ENCODE measurements around the gene FAM234B.
"Not testable (repeated sequence)": the region's sequence is repeated elsewhere in the genome, so short reads cannot be mapped to it uniquely, and the experiment has no call there.

Gene FAM234B

GRCh38 chr12:13023811-13024530, 20.2 kb upstream of the FAM234B start:
- no peak for DNase-seq

DNA sequence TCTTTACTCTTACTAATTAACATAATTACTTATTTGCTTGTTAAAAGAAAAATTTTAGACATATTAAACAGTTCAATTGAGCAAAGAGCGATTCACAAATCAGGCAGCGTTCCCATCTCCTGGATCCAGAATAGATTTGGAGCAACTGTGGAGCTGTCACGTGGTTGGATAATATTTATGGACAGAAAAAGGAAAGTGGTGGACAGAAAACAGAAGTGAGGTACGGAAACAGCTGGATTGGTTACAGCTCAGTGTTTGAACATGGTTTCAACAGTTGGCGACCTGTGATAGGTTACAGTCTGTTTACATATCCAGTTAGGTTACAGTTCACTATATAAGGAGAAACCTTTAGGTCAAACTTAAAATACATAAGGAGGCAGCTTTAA, 19.7 kb upstream of the FAM234B start:
- DNase-seq, result no peak

DNA sequence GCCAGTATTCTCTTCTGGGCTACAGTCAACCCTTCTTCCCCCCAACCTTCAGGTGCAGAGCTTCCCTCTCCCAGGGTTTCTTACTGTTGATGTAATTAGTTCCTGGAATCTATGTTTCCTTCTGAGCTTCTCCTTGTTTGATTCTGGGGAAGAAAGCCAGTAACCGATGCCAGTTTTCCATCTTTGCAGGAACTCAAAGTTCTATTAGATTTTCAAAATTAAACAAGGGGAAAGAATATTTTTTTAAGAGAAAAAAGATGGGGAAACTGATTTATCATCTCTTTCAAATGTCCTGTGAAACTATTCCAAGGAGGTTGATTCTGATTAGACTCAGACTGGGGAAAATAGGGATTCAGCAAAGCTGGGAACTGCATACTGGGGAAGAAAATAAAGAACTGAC, 17.9 kb upstream of the FAM234B start:
- DNase-seq, result no peak

DNA sequence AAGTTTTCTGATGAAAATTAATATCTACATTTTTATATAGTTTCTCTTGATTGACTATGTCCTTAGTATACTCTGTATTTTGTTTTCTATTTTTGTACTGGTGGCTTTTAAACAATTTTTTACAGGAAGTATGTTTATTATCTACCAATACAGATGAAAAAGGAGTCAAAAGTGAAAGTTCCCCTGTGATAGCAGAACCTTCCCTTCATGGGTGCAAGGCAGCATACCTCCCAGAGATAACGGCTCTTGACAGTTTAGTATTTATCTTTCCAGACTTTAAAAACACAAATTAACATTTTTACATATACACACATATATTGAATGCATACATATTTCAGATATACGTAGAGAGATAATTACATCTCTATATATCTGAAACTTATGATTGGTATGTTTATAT, 17.1 kb upstream of the FAM234B start:
- DNase-seq, result no peak

DNA sequence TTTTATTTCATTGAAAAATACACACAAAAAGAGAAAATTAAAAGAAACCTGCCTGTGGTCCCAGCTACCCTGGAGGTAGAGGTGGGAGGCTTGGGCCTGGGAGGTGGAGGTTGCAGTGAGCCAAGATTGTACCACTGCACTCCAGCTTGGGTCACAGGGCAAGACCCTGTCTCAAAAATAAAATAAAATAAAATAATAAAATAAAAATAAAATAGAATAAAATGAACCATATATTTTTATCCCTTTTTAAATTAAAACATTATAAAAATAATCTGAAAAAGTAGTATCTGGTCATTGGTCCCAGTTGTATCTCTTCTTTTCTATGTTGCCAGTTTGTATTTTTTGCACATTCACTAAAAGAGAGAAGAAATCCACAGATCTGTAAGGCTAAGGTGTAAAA, 16.7 kb upstream of the FAM234B start:
- DNase-seq, result no peak

GRCh38 chr12:13028825-13029570, 15.2 kb upstream of the FAM234B start:
- no peak for DNase-seq

GRCh38 chr12:13030541-13031291, 13.5 kb upstream of the FAM234B start:
- DNase-seq, result no peak

GRCh38 chr12:13032164-13032563, 12.0 kb upstream of the FAM234B start:
- no peak for DNase-seq

DNA sequence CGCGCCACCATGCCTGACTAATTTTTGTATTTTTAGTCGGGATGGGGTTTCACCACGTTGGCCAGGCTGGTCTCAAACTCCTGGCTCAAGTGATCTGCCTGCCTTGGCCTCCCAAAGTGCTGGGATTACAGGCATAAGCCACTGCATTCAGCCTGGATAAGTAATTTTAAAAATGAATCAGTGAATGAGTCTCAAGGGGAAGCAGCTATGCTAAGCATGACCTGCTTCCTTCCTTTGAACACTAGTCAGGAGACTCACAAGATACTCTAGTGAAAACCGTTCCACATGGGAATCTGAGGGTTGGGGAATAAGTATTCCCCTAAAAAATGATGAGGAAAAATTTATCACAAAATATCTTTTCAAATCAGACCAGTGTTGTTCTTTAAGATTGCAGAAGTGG, 10.7 kb upstream of the FAM234B start:
- DNase-seq, result no peak

GRCh38 chr12:13035335-13035734, 8.8 kb upstream of the FAM234B start:
- not testable (repeated sequence) for DNase-seq

DNA sequence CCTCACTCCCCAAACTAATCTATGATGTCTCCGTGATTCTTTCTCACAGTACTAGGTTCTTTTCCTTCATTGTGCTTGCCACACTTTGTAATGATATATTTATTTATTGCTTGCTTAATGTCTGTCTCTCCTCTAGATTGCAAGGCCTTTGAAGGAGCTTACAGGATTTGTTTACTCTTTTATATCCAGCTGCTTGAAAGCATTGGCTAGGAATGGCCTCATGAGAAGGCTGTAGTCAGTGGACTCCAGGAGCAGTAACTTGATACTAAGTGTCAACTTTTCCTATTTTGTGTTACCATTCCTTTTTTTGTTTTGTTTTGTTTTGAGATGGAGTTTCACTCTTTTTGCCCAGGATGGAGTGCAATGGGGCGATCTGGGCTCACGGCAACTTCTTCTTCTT, 7.3 kb upstream of the FAM234B start:
- DNase-seq, result no peak

- no peak for DNase-seq
These were observed 5.6 kb upstream of the FAM234B start for GRCh38 chr12:13038491-13039161.

GRCh38 chr12:13039328-13039956, 4.7 kb upstream of the FAM234B start:
- no peak for DNase-seq

- no peak for DNase-seq
These were observed 3.0 kb upstream of the FAM234B start for GRCh38 chr12:13041224-13041623.

- DNase-seq, result no peak
These were observed 1.4 kb upstream of the FAM234B start for GRCh38 chr12:13042666-13043230.

GRCh38 chr12:13044906-13045299, 722 bp downstream of the FAM234B start:
- no peak for DNase-seq

- no peak for DNase-seq
These were observed 1.6 kb downstream of the FAM234B start for GRCh38 chr12:13045816-13046215.

- DNase-seq, result no peak
These were observed 2.8 kb downstream of the FAM234B start for GRCh38 chr12:13046964-13047363.

DNA sequence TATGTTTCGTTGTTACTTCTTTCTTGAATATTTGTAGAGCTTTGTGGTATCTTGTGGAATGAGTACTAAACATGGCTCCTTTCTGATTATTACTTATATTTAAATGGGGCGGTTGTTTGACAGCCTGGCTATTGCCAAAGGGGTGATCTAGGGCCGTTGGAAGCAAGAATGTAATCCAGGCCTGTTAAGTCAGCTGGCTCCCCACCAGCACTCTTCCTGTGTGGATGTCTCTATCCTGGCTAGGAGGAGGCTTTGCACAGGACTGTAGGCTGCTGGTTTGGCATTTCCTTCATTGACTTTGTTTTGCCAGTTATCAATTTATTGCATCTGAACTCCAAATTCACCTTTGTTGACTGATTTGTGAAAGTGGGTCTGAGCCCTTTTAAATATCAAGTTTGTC, 5.6 kb downstream of the FAM234B start:
- DNase-seq, result no peak

DNA sequence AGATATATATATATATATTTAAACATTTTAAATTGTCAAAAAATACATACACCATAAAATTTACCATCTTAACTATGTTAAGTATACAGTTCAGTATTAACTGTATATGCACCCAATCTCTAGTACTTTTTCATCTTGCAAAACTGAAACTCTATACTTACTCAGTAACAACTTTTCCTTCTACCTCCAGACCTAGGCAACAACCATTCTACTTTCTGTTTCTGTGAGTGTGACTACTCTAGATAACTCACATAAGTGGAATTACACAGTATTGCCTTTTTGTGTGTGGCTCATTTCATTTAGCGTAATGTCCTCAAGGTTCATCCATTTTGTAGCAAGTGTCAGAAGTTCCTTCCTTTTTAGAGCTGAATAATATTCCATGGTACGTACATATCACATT, 8.2 kb downstream of the FAM234B start:
- DNase-seq, result no peak

GRCh38 chr12:13053617-13054016, 9.4 kb downstream of the FAM234B start:
- DNase-seq, result not testable (repeated sequence)

GRCh38 chr12:13060581-13060980, 16.4 kb downstream of the FAM234B start:
- no peak for DNase-seq

- DNase-seq, result no peak
These were observed 17.2 kb downstream of the FAM234B start for GRCh38 chr12:13061377-13061776.
